Gastrocnemius medialis (tissue), 4 donors: ENCODE results near the gene PRSS38. TPM values are rescaled to one million over a fixed set of nuclear protein-coding genes. Genes with fewer than 3 reads are reported as not detected.

Experiments used
- ATAC-seq, 2 donors: fragments of 150-250 bp; one replicate each; pipeline ENCODE4 v1.9.1; 2016
- DNase-seq, 2 donors: peaks; one replicate each; pipeline ENCODE4 v3.0.0-alpha.2; 2019
- H3K27ac ChIP-seq, 4 donors: fragments of 200-600 bp; sonication (generic); 1 replicate in 1 of 4; 2 replicates in 3 of 4; pipeline ENCODE4 v1.5.1; 2016 to 2018; ENCODE audit warnings: mild to moderate bottlenecking in 2 of 4, moderate library complexity in 1 of 4
- H3K27me3 ChIP-seq, 3 donors: fragments of 200-600 bp; sonication (generic) in 2 of 3; 1 replicate in 1 of 3; 2 replicates in 2 of 3; pipeline versions ENCODE4 v1.5.1 to v1.6.0; 2016 to 2019; ENCODE audit warnings: mild to moderate bottlenecking in 1 of 3, moderate library complexity in 1 of 3
- H3K36me3 ChIP-seq, 2 donors: fragments of 200-600 bp; sonication (generic) in 1 of 2; one replicate each; pipeline ENCODE4 v1.5.1; 2017 to 2018
- H3K4me1 ChIP-seq, 2 donors: fragments of 200-600 bp; sonication (generic) in 1 of 2; one replicate each; pipeline ENCODE4 v1.5.1; 2016 to 2017; ENCODE audit warnings: mild to moderate bottlenecking in 2 of 2
- H3K4me3 ChIP-seq, 4 donors: fragments of 200-600 bp; sonication (generic) in 3 of 4; 1 replicate in 1 of 4; 2 replicates in 3 of 4; pipeline ENCODE4 v1.5.1; 2016 to 2019; ENCODE audit warnings: mild to moderate bottlenecking in 2 of 4
- H3K9me3 ChIP-seq, 3 donors: fragments of 200-600 bp; sonication (generic) in 2 of 3; 1 replicate in 1 of 3; 2 replicates in 2 of 3; pipeline ENCODE4 v1.5.1; 2016 to 2019
- CTCF ChIP-seq, 5 experiments: fragments of 450-650 bp in 3 of 5; fragments of 200-600 bp in 2 of 5; sonication (generic) in 2 of 5; IDR thresholded peaks in 4 of 5; conservative IDR thresholded peaks in 1 of 5; 1 replicate in 4 of 5; 2 replicates in 1 of 5; pipeline ENCODE4 v1.5.1; 2016 to 2019; ENCODE audit warnings: antibody characterized with exemption in 5 of 5, mild to moderate bottlenecking in 3 of 5, moderate library complexity in 3 of 5
- POLR2A ChIP-seq, 2 donors: fragments of 450-650 bp; IDR thresholded peaks; one replicate each; pipeline ENCODE4 v1.6.1; 2017; ENCODE audit warnings: antibody characterized with exemption in 2 of 2, mild to moderate bottlenecking in 2 of 2, moderate library complexity in 2 of 2
- in situ Hi-C, 4 donors: fragments of 200-750 bp; cut with MboI; loops; one replicate each; pipeline versions ENCODE4 v1.15.0 to v1.8.0; 2017; ENCODE audit warnings: low sequenced_read_pairs in 4 of 4
- intact Hi-C: fragments of 100-400 bp; cut with DNase I; formaldehyde crosslinking; loops from one replicate; pipeline ENCODE4 v1.15.1; 2023; ENCODE audit warnings: low total_unique reads
- total RNA-seq, 4 donors: library from RNA; depleted of rRNA; stranded (reverse); fragments of >200 nt; gene quantifications; one replicate each; pipeline versions ENCODE4 v1.1.0 to v1.2.3, GENCODE V29; 2016

The PRSS38 gene
- total RNA-seq, 4 donors from 2014 or later, result not detected

GRCh38 chr1:227841096-227841495 is 25.6 kb downstream of the PRSS38 start:
- Histone ChIP-seq H3K27ac (no peak overlapping the region), H3K9me3 (no peaks in the 10 kb centered on the region), H3K27me3 (no peaks in the 10 kb centered on the region), H3K4me1 (no peaks in the 10 kb centered on the region), H3K36me3 (no peaks in the 10 kb centered on the region), H3K4me3 (no peak overlapping the region)
- DNase-seq (no peak), ATAC-seq (no peak)
- TF ChIP-seq POLR2A (IDR thresholded peaks at IDR 0.05), result no peak
- no peak for TF ChIP-seq CTCF (IDR thresholded peaks at IDR 0.05 in 4 of 5, conservative IDR thresholded peaks at IDR 0.05 in 1 of 5)
- intact Hi-C loops (no loop called here), in situ Hi-C loops (no loop called here)

- in situ Hi-C loops, result no loop called here
Measured at GRCh38 chr1:227844320-227845146, 29.1 kb downstream of the PRSS38 start.

GRCh38 chr1:227845147-227845458 is 29.6 kb downstream of the PRSS38 start:
- no peaks in the 10 kb centered on the region for H3K4me1 ChIP-seq
- no peak overlapping the region for H3K27ac ChIP-seq
- no peaks in the 10 kb centered on the region for H3K36me3 ChIP-seq
- in situ Hi-C loops, result no loop called here
- H3K9me3 ChIP-seq, result no peaks in the 10 kb centered on the region
- no peaks in the 10 kb centered on the region for H3K27me3 ChIP-seq
- intact Hi-C loops, result no loop called here
- no peak overlapping the region for H3K4me3 ChIP-seq
- no peak for ATAC-seq
- DNase-seq, result no peak
- no peak for TF ChIP-seq CTCF (IDR thresholded peaks at IDR 0.05 in 4 of 5, conservative IDR thresholded peaks at IDR 0.05 in 1 of 5)
- no peak for TF ChIP-seq POLR2A (IDR thresholded peaks at IDR 0.05)

More at GRCh38 chr1:227844320-227845146, 29.1 kb downstream of the PRSS38 start:
- no peaks in the 10 kb centered on the region for H3K4me1 ChIP-seq
- H3K4me3 ChIP-seq, result no peak overlapping the region
- ATAC-seq, result no peak
- no peak for TF ChIP-seq POLR2A (IDR thresholded peaks at IDR 0.05)
- no peak for TF ChIP-seq CTCF (IDR thresholded peaks at IDR 0.05 in 4 of 5, conservative IDR thresholded peaks at IDR 0.05 in 1 of 5)
- H3K36me3 ChIP-seq, result no peaks in the 10 kb centered on the region
- H3K27ac ChIP-seq, result no peak overlapping the region
- no peak for DNase-seq
- no peaks in the 10 kb centered on the region for H3K9me3 ChIP-seq
- H3K27me3 ChIP-seq, result no peaks in the 10 kb centered on the region
- intact Hi-C loops, result no loop called here

GRCh38 chr1:227845519-227845918 is 30.0 kb downstream of the PRSS38 start:
- in situ Hi-C loops (no loop called here), intact Hi-C loops (no loop called here)
- Histone ChIP-seq H3K27ac (no peak overlapping the region), H3K36me3 (no peaks in the 10 kb centered on the region), H3K4me1 (no peaks in the 10 kb centered on the region), H3K4me3 (no peak overlapping the region), H3K27me3 (no peaks in the 10 kb centered on the region), H3K9me3 (no peaks in the 10 kb centered on the region)
- ATAC-seq, result no peak
- TF ChIP-seq CTCF (IDR thresholded peaks at IDR 0.05 in 4 of 5, conservative IDR thresholded peaks at IDR 0.05 in 1 of 5) (no peak), POLR2A (IDR thresholded peaks at IDR 0.05) (no peak)
- no peak for DNase-seq
